Measurements from ENCODE around the gene JAZF1.

- TF ChIP-seq CTCF (IDR thresholded peaks at IDR 0.05), result no peak
- no peak for TF ChIP-seq POLR2A (IDR thresholded peaks at IDR 0.05)
Observed at GRCh38 chr7:28081016-28081415, 99.6 kb downstream of the JAZF1 start.
